ENCODE measurements around the gene ETNK2.
A peak's percentile ranks its signal among the peaks of the same experiment; 100 is the strongest.
"Not testable (repeated sequence)": the region's sequence is repeated elsewhere in the genome, so short reads cannot be mapped to it uniquely, and the experiment has no call there.

The ETNK2 gene

DNA sequence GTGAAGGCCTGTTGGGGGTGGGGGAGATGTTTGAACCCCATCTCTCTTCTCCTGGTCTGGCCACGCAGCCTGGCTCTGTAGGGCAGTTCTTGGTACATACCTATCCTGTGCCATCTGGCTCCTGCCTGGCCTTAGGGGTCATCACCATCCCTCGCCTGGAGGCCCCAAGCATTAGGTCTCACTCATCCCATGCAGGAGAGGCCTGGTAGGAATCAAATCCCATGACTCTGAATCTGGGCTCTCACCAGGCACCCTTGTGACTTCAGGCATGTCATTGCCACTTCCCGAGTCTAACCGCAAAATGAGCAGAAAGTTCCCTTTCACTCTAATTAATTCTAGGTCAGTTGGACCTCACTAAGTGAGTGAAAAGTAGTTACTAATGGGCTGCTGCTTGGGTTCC lies 37.2 kb downstream of the ETNK2 start:
- no peak for DNase-seq
- TF ChIP-seq POLR2A (IDR thresholded peaks at IDR 0.05; ENCODE audit: low read length): no peak
- TF ChIP-seq GATA1 (IDR thresholded peaks at IDR 0.05; ENCODE audit: low read depth, low read length): no peak

DNA sequence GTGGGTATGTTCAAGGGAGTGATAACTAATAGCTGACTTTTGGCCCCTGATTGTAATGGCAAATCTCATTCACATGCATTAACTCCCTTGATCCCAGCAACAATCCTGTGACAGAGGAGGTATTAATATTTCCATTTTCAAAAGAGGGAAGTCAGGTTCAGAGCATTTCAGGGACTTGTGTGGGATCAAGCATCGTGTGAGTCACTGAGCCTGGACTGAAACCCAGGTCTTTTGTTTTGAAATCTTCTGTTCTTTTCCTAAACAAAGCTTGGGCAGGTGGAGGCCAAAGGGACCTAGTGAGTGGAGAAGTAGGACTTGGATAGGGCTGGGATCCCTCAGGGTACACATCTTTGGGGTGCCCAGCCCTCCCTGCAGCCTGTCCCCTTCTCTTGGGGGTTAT lies 37.9 kb downstream of the ETNK2 start:
- DNase-seq: no peak
- TF ChIP-seq POLR2A (IDR thresholded peaks at IDR 0.05; ENCODE audit: low read length): no peak

- no peak for DNase-seq
Measured at GRCh38 chr1:204112876-204113730, 38.7 kb downstream of the ETNK2 start.

DNA sequence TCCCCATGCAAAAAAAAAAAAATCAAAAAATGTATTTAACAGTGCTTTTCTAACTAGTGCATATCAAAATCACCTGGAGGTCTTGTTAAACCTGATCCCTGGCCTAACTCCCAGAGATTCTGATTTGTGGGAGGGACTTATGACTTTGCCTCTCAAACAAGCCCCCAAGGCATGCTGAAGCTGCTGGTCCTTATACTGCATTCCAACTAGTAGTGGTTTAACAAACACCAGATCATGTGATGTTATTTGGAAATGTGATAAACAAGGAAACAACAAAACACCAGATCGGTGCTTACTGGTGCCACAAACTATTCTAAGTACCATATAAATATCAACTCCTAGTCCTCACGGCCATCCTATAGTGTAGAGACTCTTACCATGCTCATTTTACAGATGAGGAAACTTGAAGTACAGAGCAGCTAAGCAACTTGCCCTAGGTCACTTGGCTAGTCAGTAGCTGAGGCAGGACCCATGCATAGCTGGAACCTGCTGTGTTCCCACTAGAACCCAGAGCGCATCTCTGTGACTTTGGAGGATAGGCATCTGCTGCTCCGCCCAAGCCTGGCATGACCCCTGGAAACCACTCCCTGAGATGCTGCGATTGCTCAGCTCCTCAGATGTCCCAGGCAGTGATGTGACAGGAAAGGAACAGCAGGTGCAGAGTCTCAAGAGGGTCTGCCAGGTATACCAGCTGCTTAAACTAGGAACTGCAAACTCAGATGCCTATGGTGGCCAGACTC lies 40.8 kb downstream of the ETNK2 start:
- TF ChIP-seq GATA1 (IDR thresholded peaks at IDR 0.05; ENCODE audit: low read depth, low read length) (no peak), POLR2A (IDR thresholded peaks at IDR 0.05; ENCODE audit: low read length) (no peak)
- no peak for DNase-seq

More at GRCh38 chr1:204112876-204113730, 38.7 kb downstream of the ETNK2 start:
- no peak for TF ChIP-seq GATA1 (IDR thresholded peaks at IDR 0.05; ENCODE audit: low read depth, low read length)
- TF ChIP-seq POLR2A (IDR thresholded peaks at IDR 0.05; ENCODE audit: low read length): no peak

DNA sequence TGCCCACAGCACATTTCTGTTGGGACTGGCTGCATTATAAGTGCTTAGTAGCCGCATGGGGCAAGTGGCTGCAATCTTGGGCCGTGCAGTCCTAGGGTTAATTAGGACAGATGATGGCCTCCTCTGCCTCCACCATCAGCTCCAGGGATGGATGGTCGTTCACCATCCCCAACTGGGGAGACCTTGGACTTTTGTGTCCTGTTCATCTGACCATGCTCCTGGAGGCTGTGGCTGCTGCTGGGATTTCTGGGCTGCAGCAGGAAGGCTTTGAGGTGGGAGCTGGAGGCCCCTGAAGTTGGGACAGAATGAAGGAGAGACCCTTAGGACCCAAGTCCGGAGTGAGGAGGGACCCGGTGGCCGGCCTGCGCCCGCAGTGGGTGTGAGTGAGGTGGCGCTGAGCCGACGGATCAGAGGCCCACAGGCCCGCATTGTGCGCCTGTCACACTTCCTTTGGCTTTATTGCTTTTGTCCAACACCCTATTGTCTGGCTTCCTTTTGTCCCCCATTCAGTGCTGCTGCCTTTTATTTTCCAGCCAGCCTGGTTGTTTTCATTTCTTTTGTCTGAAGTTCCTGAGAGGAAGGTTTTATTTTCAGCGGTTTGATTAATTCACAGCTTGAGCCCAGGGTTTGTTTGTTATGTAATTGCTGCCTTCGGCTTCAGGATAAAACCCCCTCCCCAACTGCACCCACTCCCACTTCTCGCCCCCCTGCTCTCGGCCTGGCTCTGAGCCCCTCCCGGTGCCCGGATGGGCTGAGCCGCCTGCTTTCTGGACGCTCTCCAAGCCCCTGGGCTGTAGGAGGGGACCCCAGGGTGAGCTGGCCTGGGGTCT lies 43.3 kb downstream of the ETNK2 start:
- DNase-seq: no peak
- TF ChIP-seq POLR2A (IDR thresholded peaks at IDR 0.05; ENCODE audit: low read length) (no peak), GATA1 (IDR thresholded peaks at IDR 0.05; ENCODE audit: low read depth, low read length) (no peak)

DNA sequence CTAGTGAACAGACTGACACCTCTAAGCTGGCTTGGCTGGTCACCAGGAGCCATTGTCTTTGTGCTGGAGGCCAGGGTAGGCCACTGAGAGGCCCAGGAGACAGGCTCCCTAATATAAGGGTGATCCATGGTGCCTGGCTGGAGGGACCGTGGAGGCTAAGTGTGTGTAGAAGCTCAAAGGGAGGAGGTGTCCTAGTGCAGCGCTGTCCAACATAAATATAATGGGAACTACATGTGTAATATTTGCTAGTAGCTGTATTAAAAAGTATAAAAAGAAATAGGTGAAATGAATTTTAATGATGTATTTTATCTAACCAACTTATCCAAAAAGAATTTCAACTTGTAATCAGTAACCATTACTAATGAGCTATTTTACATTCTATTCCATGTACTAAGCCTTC lies 44.0 kb downstream of the ETNK2 start:
- TF ChIP-seq POLR2A (IDR thresholded peaks at IDR 0.05; ENCODE audit: low read length): no peak
- TF ChIP-seq GATA1 (IDR thresholded peaks at IDR 0.05; ENCODE audit: low read depth, low read length): no peak
- no peak for DNase-seq

DNA sequence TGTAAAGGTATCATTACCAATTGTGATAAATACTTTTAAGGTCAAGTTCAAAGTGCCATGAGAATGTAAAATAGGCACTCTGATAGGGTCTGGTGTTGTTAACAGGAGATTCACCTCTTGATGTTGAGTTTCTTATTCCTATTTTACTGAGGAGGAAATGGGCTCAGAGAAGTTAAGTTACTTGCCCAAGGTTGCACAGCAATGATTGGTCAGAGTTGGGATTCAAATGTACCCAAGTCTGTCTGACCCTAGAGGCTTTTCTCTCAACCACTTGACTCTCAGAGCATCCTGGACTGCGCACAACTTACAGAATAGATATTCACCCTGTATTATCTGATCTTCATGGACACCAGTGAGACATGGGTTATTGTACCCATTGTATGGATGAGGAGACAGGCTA lies 45.0 kb downstream of the ETNK2 start:
- DNase-seq: no peak
- TF ChIP-seq GATA1 (IDR thresholded peaks at IDR 0.05; ENCODE audit: low read depth, low read length) (no peak), POLR2A (IDR thresholded peaks at IDR 0.05; ENCODE audit: low read length) (no peak)

- DNase-seq: no peak
- no peak for TF ChIP-seq GATA1 (IDR thresholded peaks at IDR 0.05; ENCODE audit: low read depth, low read length)
- TF ChIP-seq POLR2A (IDR thresholded peaks at IDR 0.05; ENCODE audit: low read length): no peak
Measured at GRCh38 chr1:204105131-204105515, 46.7 kb downstream of the ETNK2 start.

GRCh38 chr1:204104331-204105130 lies 47.3 kb downstream of the ETNK2 start:
- no peak for TF ChIP-seq GATA1 (IDR thresholded peaks at IDR 0.05; ENCODE audit: low read depth, low read length)
- no peak for TF ChIP-seq POLR2A (IDR thresholded peaks at IDR 0.05; ENCODE audit: low read length)
- no peak for DNase-seq

- DNase-seq: no peak
- TF ChIP-seq GATA1 (IDR thresholded peaks at IDR 0.05; ENCODE audit: low read depth, low read length) (no peak), POLR2A (IDR thresholded peaks at IDR 0.05; ENCODE audit: low read length) (no peak)
Measured at GRCh38 chr1:204103431-204103741, 48.5 kb downstream of the ETNK2 start.

GRCh38 chr1:204102739-204103430 lies 49.0 kb downstream of the ETNK2 start:
- no peak for DNase-seq
- TF ChIP-seq GATA1 (IDR thresholded peaks at IDR 0.05; ENCODE audit: low read depth, low read length) (no peak), POLR2A (IDR thresholded peaks at IDR 0.05; ENCODE audit: low read length) (no peak)

GRCh38 chr1:204102029-204102611 lies 49.7 kb downstream of the ETNK2 start:
- TF ChIP-seq GATA1 (IDR thresholded peaks at IDR 0.05; ENCODE audit: low read depth, low read length): no peak
- no peak for TF ChIP-seq POLR2A (IDR thresholded peaks at IDR 0.05; ENCODE audit: low read length)
- DNase-seq: peak; percentile 54 to 55

DNA sequence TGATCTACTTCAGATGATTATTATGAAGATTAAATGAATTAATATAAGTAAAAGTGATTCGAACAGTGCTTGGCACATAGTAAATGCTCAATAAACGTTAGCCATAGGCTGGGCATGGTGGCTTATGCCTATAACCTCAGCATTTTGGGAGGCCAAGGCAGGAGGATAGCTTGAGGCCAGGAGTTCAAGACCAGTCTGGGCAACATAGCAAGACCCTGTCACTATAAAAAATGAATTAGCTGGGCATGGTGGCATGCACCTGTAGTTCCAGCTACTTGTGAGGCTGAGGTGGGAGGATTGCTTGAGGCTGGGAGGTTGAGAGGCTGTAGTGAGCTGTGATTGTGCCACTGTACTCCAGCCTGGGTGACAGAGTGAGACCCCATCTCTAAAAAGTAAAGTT lies 52.1 kb downstream of the ETNK2 start:
- not testable (repeated sequence) for DNase-seq

Measured in erythroblast (primary cell).